HepG2 (cell line): ENCODE data around the gene LHX1. TPM values are rescaled to one million over a fixed set of nuclear protein-coding genes. Genes with fewer than 3 reads are reported as not detected.

Experiments used
- ATAC-seq: fragments of 200-7000 bp; cut with Tn5 transposase; 3 replicates; pipeline ENCODE4 v1.9.1; 2020; ENCODE audit warnings: mild to moderate bottlenecking, moderate library complexity
- BruUV-seq: library from RNA; stranded (reverse); fragments of 400-500 nt; replicated peaks from 2 replicates; lab custom pipeline; 2021; lab: Mats Ljungman, UMichigan
- CTCF ChIA-PET: fragments of 300-600 bp; formaldehyde crosslinking; extraction: SDS; loops from one replicate; lab custom pipeline; 2021; ENCODE audit warnings: low total read pairs, inconsistent platforms, low intra/inter-chr PET ratio; lab: Yijun Ruan, JAX
- POLR2A ChIA-PET: fragments of 350-600 bp; sonication (Branson Sonifier 250); formaldehyde crosslinking; loops from one replicate; lab custom pipeline; 2020; ENCODE audit warnings: antibody characterized with exemption, inconsistent platforms; lab: Yijun Ruan, JAX
- DNase-seq: peaks from one replicate; pipeline ENCODE4 v3.0.0-alpha.2; 2015; ENCODE audit warnings: low spot score
- FAIRE-seq: peaks from 3 replicates; lab custom pipeline; 2011; peaks lifted over from hg19 to GRCh38; lab: Jason Lieb, UNC
- H2AFZ ChIP-seq: one replicate; pipeline ENCODE4 v1.6.1; 2011; ENCODE audit warnings: low read length, inconsistent platforms
- H3K27ac ChIP-seq: fragments of 300-600 bp; 3 replicates; pipeline ENCODE4 v1.8.0; 2011; ENCODE audit warnings: mixed run types, mild to moderate bottlenecking, mixed read lengths, low read length, inconsistent platforms; ENCODE audit not compliant: insufficient read depth; ENCODE audit errors: extremely low read length
- H3K27me3 ChIP-seq, 2 experiments: fragments of 200-600 bp in 1 of 2; 2 replicates in 1 of 2; 3 replicates in 1 of 2; pipeline versions ENCODE4 v1.6.0 to v1.8.0; 2011; ENCODE audit warnings: low read length in 2 of 2, mild to moderate bottlenecking in 2 of 2, moderate library complexity in 2 of 2, inconsistent platforms in 1 of 2; ENCODE audit not compliant: insufficient read depth in 2 of 2, control insufficient read depth in 1 of 2
- H3K36me3 ChIP-seq, 2 experiments: fragments of 200-600 bp in 1 of 2; replicated peaks in 1 of 2; 2 replicates in 1 of 2; 3 replicates in 1 of 2; pipeline versions ENCODE4 v1.5.1 to v1.8.0; 2011; ENCODE audit warnings: low read length in 2 of 2, inconsistent platforms in 1 of 2; ENCODE audit not compliant: insufficient read depth in 2 of 2, control insufficient read depth in 1 of 2
- H3K4me1 ChIP-seq: 2 replicates; pipeline ENCODE4 v1.5.1; 2012; ENCODE audit warnings: low read length, inconsistent platforms; ENCODE audit not compliant: insufficient read depth
- H3K4me2 ChIP-seq: 2 replicates; pipeline ENCODE4 v1.6.0; 2011; ENCODE audit warnings: low read depth, low read length, inconsistent platforms
- H3K4me3 ChIP-seq, 3 experiments: fragments of 200-600 bp in 1 of 3; sonication (generic), shearing (Covaris generic) in 1 of 3; replicated peaks in 1 of 3; 2 replicates each; pipeline ENCODE4 v1.5.1; 2011 to 2016; ENCODE audit warnings: low read length in 3 of 3, inconsistent platforms in 2 of 3, low read depth in 2 of 3, mild to moderate bottlenecking in 2 of 3, control low read depth in 1 of 3, mixed read lengths in 1 of 3; ENCODE audit not compliant: insufficient read depth in 1 of 3
- H3K79me2 ChIP-seq: one replicate; pipeline ENCODE4 v1.6.1; 2011; ENCODE audit warnings: low read length, inconsistent platforms; ENCODE audit not compliant: insufficient read depth
- H3K9ac ChIP-seq: 2 replicates; pipeline ENCODE4 v1.6.0; 2011; ENCODE audit warnings: mild to moderate bottlenecking, low read depth, low read length, inconsistent platforms; ENCODE audit not compliant: insufficient read depth
- H3K9me3 ChIP-seq: 2 replicates; pipeline ENCODE4 v1.5.1; 2012; ENCODE audit warnings: mild to moderate bottlenecking, low read length
- H4K20me1 ChIP-seq: 2 replicates; pipeline ENCODE4 v1.6.0; 2011; ENCODE audit warnings: inconsistent platforms, mild to moderate bottlenecking, low read length, moderate library complexity; ENCODE audit not compliant: insufficient read depth
- ATF7 ChIP-seq, 2 experiments: fragments of 450-650 bp in 1 of 2; sonication (generic) in 1 of 2; formaldehyde crosslinking in 1 of 2; IDR thresholded peaks; 2 replicates each; pipeline versions ENCODE4 v1.4.0 to v1.6.1; 2016 to 2020; ENCODE audit warnings: antibody characterized with exemption in 1 of 2, mild to moderate bottlenecking in 1 of 2, missing genetic modification reagents in 1 of 2
- BORCS8-MEF2B ChIP-seq: sonication (generic); formaldehyde crosslinking; IDR thresholded peaks from 2 replicates; pipeline ENCODE4 v1.8.0; 2022; ENCODE audit warnings: mild to moderate bottlenecking, missing genetic modification reagents
- CEBPB ChIP-seq: IDR thresholded peaks from 2 replicates; pipeline ENCODE4 v1.6.1; 2011; ENCODE audit warnings: low read depth, low read length, improper control_type of control experiment, borderline replicate concordance
- KDM1A ChIP-seq: IDR thresholded peaks from 2 replicates; pipeline ENCODE4 v1.6.1; 2016; ENCODE audit warnings: missing compliant biosample characterization
- MED1 ChIP-seq: sonication (generic); formaldehyde crosslinking; IDR thresholded peaks from 2 replicates; pipeline ENCODE4 v1.4.0; 2020; ENCODE audit warnings: missing genetic modification reagents
- MYPOP ChIP-seq: sonication (generic); formaldehyde crosslinking; IDR thresholded peaks from 2 replicates; pipeline ENCODE4 v1.8.1; 2023; ENCODE audit warnings: mild to moderate bottlenecking, moderate library complexity, missing genetic modification reagents
- MZF1 ChIP-seq: sonication (generic); formaldehyde crosslinking; IDR thresholded peaks from 2 replicates; pipeline ENCODE4 v1.8.1; 2023; ENCODE audit warnings: mild to moderate bottlenecking, missing genetic modification reagents, borderline replicate concordance
- NFKBIZ ChIP-seq: IDR thresholded peaks from 2 replicates; pipeline ENCODE4 v1.6.1; 2018; ENCODE audit warnings: missing genetic modification reagents, missing compliant biosample characterization
- PHF20 ChIP-seq: sonication (generic); formaldehyde crosslinking; IDR thresholded peaks from 2 replicates; pipeline ENCODE4 v1.5.0; 2020; ENCODE audit warnings: mild to moderate bottlenecking, missing genetic modification reagents
- ZBTB20 ChIP-seq: sonication (generic); formaldehyde crosslinking; IDR thresholded peaks from 2 replicates; pipeline ENCODE4 v1.8.1; 2023; ENCODE audit warnings: missing genetic modification reagents, low read depth, mild to moderate bottlenecking, borderline replicate concordance
- ZNF292 ChIP-seq: sonication (generic); formaldehyde crosslinking; IDR thresholded peaks from 2 replicates; pipeline ENCODE4 v1.8.1; 2022; ENCODE audit warnings: mild to moderate bottlenecking, low read depth, missing genetic modification reagents, borderline replicate concordance
- ZNF746 ChIP-seq: sonication (generic); formaldehyde crosslinking; IDR thresholded peaks from 2 replicates; pipeline ENCODE4 v1.8.0; 2022; ENCODE audit warnings: mild to moderate bottlenecking, missing genetic modification reagents
- WGBS: methylation state at CpG from one replicate; pipeline ENCODE4 v1.1.6; 2017; ENCODE audit warnings: low lambda C conversion rate; 5-methylcytosine and 5-hydroxymethylcytosine counted together
- in situ Hi-C: cut with HindIII; loops from 2 replicates; pipeline ENCODE4 v1.10.0; 2017; ENCODE audit warnings: low pct_unique_long_range_greater_than_20kb; ENCODE audit not compliant: extremely low pct_ligation_motif_present
- intact Hi-C: fragments of 100-400 bp; cut with micrococcal nuclease; formaldehyde crosslinking; loops from one replicate; pipeline ENCODE4 v1.10.0; 2022; ENCODE audit not compliant: unreplicated experiment
- polyA plus RNA-seq, 8 experiments: library from polyadenylated mRNA; depleted of rRNA in 3 of 8; stranded (reverse) in 7 of 8; unstranded in 1 of 8; fragments of >200 nt; fragmentation: Illumina TruSeq in 4 of 8; extraction: Trizol in 4 of 8; gene quantifications; 2 replicates each; pipeline versions ENCODE4 v1.2.1 to v1.2.3, GENCODE V29; 2011 to 2016; ENCODE audit warnings: low read depth in 4 of 8, missing spikeins in 1 of 8, mixed read lengths in 1 of 8; ENCODE audit not compliant: insufficient read depth in 1 of 8
- total RNA-seq, 5 experiments: library from RNA; depleted of rRNA; stranded (reverse); fragments of >200 nt; fragmentation: Illumina TruSeq; extraction: Trizol; gene quantifications; 2 replicates each; pipeline ENCODE4 v1.2.3, GENCODE V29; 2016; ENCODE audit warnings: low read depth in 1 of 5
- TF ChIP-seq, protein P1 (sequence below): sonication (generic); formaldehyde crosslinking; IDR thresholded peaks from 2 replicates; pipeline ENCODE4 v1.4.0; 2020; ENCODE audit warnings: missing genetic modification reagents, mild to moderate bottlenecking, borderline replicate concordance

LHX1 gene
- total and polyA plus RNA-seq, 2 of the 13 experiments (the other 11 are each of a cell fraction or from before 2014, with no cell fraction given): not detected

- Histone ChIP-seq H4K20me1 (no peaks in the 10 kb centered on the region), H3K27me3 (no peaks in the 10 kb centered on the region), H3K4me1 (peaks cover 6% of the 10 kb centered on the region; the same call in 1 of the 2 replicates), H3K4me3 (no peak overlapping the region), H3K4me2 (no peak overlapping the region), H3K9me3 (no peaks in the 10 kb centered on the region), H3K27ac (no peak overlapping the region), H3K79me2 (peaks cover 3% of the 10 kb centered on the region), H3K36me3 (peaks cover 2 to 11% of the 10 kb centered on the region in 2 experiments; a peak in 2 of 5 replicates), H3K9ac (no peak overlapping the region), H2AFZ (no peak overlapping the region)
- no peak for DNase-seq
- FAIRE-seq: no peak
- no peak for ATAC-seq
- TF ChIP-seq MED1 (CRISPR knock-in tag) (no peak), PHF20 (CRISPR knock-in tag) (no peak), ZBTB20 (CRISPR knock-in tag) (no peak), BORCS8-MEF2B (CRISPR knock-in tag) (no peak), MYPOP (CRISPR knock-in tag) (no peak)
- intact Hi-C loops: no loop called here
- in situ Hi-C loops: no loop called here
- POLR2A ChIA-PET: no interaction called here
- 97% methylated on average over 1 of the region's 1 CpG for whole genome bisulfite sequencing
- no TSS peak for BruUV-seq
- CTCF ChIA-PET: no interaction called here
These were observed 35.6 kb downstream of the LHX1 start for GRCh38 chr17:36972905-36973304.

DNA sequence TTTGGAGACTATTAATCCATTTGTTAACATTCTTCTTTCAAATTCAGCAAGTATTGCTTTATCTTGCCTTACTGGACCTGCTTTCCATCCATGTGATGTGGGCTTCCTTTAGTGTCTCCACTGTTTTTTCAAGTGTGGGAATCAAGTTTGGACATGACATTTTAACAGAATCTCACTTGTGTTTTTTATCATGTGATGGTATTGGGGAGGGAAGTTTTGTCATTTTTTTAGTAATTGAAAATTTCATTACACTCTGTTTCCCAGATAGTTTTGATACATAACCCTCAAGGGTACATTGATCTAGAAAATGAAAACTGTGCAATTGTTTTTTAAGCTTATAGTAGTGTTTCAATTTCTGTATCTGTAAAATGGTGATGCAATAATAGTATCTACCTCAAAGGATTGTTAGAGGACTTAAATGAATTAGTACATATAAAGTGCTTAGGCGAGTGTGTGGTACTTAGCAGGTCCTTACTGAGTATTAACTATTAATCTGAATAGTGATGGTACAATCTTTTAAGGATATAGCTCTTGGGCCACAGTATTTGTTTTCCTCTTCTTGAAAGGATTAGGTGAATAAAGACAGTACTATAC lies 38.7 kb downstream of the LHX1 start:
- ChIA-PET CTCF (no interaction called here), POLR2A (interaction anchor here (1.7 kb wide), 1 partner anchor 27 kb away, joined by 3 read pairs; the partner anchor contains the start of gene AATF)
- H3K4me1 ChIP-seq: peaks cover 6% of the 10 kb centered on the region; the same call in 1 of the 2 replicates
- H3K27me3 ChIP-seq: no peaks in the 10 kb centered on the region
- peaks cover 4% of the 10 kb centered on the region for H3K79me2 ChIP-seq
- DNase-seq (no peak), FAIRE-seq (no peak), ATAC-seq (no peak)
- no peaks in the 10 kb centered on the region for H4K20me1 ChIP-seq
- H3K4me3 ChIP-seq: no peak overlapping the region
- no peak overlapping the region for H3K4me2 ChIP-seq
- H2AFZ ChIP-seq: no peak overlapping the region
- intact Hi-C loops (no loop called here), in situ Hi-C loops (no loop called here)
- TF ChIP-seq NFKBIZ (CRISPR knock-in tag): no peak
- TF ChIP-seq ZNF746 (CRISPR knock-in tag): no peak
- TF ChIP-seq, protein P1, sequence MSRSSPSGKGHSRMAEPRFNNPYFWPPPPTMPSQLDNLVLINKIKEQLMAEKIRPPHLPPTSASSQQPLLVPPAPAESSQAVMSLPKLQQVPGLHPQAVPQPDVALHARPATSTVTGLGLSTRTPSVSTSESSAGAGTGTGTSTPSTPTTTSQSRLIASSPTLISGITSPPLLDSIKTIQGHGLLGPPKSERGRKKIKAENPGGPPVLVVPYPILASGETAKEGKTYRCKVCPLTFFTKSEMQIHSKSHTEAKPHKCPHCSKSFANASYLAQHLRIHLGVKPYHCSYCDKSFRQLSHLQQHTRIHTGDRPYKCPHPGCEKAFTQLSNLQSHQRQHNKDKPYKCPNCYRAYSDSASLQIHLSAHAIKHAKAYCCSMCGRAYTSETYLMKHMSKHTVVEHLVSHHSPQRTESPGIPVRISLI: no peak
- TF ChIP-seq MZF1 (CRISPR knock-in tag): no peak
- peak; percentile 46; the same call in 1 of the 2 replicates for TF ChIP-seq CEBPB
- TF ChIP-seq KDM1A (CRISPR knock-in tag): no peak
- no peak for TF ChIP-seq ZNF292
- TF ChIP-seq ATF7 (IDR thresholded peaks at IDR 0.05): peak; percentile 58
- TF ChIP-seq ATF7 (CRISPR knock-in tag; IDR thresholded peaks at IDR 0.05): no peak
- H3K27ac ChIP-seq: no peak overlapping the region
- no peaks in the 10 kb centered on the region for H3K9me3 ChIP-seq
- no TSS peak for BruUV-seq
- H3K36me3 ChIP-seq: 0 out of 5 replicates have a peak, but pooled peaks cover 0 to 5% of the 10 kb centered on the region in 2 experiments
- H3K9ac ChIP-seq: no peak overlapping the region
- WGBS: 94% methylated on average over 1 of the region's 1 CpG
